Measurements from ENCODE around the gene DPP10. TPM values are rescaled to one million over a fixed set of nuclear protein-coding genes. Genes with fewer than 3 reads are reported as not detected.

Gene DPP10
- total and polyA plus RNA-seq, 10 of the 15 experiments (the other 5 are each of a cell fraction or from before 2014, with no cell fraction given): not detected

- TF ChIP-seq ZNF687 (IDR thresholded peaks at IDR 0.05) (no peak), ZNF274 (IDR thresholded peaks at IDR 0.05; ENCODE audit: insufficient read depth, insufficient read length) (no peak), EED (IDR thresholded peaks at IDR 0.05; ENCODE audit: low read depth) (no peak), CEBPZ (IDR thresholded peaks at IDR 0.05; ENCODE audit: low read depth, low read length) (no peak)
Observed at GRCh38 chr2:115524452-115524851, 1082.0 kb downstream of the DPP10 start (continued).

DNA sequence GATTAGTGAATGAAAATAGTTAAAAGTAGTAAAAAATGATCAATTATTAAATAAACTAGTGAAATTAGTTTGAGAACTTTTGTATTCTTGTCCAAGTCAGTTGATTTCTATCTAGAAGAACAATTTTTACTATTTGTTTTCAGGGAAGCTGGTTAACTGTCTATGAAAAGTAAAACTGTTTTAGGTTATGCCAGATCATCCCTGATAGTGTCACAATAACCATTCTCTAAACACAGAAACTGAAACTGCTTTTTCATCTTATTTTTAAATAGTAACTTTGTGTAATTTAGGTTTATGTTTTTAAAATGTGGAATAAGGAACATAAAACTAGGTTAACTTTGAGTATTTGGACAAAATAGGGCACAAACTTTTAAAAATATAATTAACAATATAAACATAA lies 1087.2 kb downstream of the DPP10 start:
- in situ Hi-C loops (cut with MboI): no loop called here
- ChIA-PET POLR2A (no interaction called here), SMC1A (ENCODE audit: uncharacterized antibody, unreplicated experiment) (no interaction called here), CTCF (no interaction called here), RAD21 (ENCODE audit: unreplicated experiment) (no interaction called here)
- H3K4me3 ChIP-seq: no peak overlapping the region
- intact Hi-C loops (cut with micrococcal nuclease; ENCODE audit: unreplicated experiment): no loop called here
- no peaks in the 10 kb centered on the region for H3K36me3 ChIP-seq (ENCODE audit: control insufficient read depth in 2 of 2, insufficient read depth in 2 of 2, low read length in 1 of 2)
- no peaks in the 10 kb centered on the region for H3K4me1 ChIP-seq (ENCODE audit: control insufficient read depth, insufficient read depth, low read length)
- H3K79me2 ChIP-seq (ENCODE audit: control insufficient read depth, insufficient read depth, low read length): no peaks in the 10 kb centered on the region
- H3K4me2 ChIP-seq (ENCODE audit: control insufficient read depth, insufficient read depth): no peak overlapping the region
- no peaks in the 10 kb centered on the region for H4K20me1 ChIP-seq (ENCODE audit: control insufficient read depth, insufficient read depth)
- H3K27me3 ChIP-seq (replicated peaks in 1 of 2; ENCODE audit: control insufficient read depth in 2 of 2, insufficient read depth in 2 of 2, low read length in 1 of 2): no peaks in the 10 kb centered on the region
- TF ChIP-seq, protein P1, sequence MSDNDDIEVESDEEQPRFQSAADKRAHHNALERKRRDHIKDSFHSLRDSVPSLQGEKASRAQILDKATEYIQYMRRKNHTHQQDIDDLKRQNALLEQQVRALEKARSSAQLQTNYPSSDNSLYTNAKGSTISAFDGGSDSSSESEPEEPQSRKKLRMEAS (IDR thresholded peaks at IDR 0.05; ENCODE audit: low read depth, low read length): no peak
- TF ChIP-seq ASH2L (IDR thresholded peaks at IDR 0.05; ENCODE audit: borderline replicate concordance, low read depth): no peak
- TF ChIP-seq PML (IDR thresholded peaks at IDR 0.05; ENCODE audit: low read length): no peak
- no peak overlapping the region for H3K27ac ChIP-seq (ENCODE audit: control insufficient read depth, insufficient read depth)
- BruUV-seq (replicated peaks): no TSS peak
- H3K9me3 ChIP-seq (replicated peaks; ENCODE audit: control insufficient read depth, insufficient read depth, low read length): no peaks in the 10 kb centered on the region
- no peak overlapping the region for H2AFZ ChIP-seq (ENCODE audit: control insufficient read depth, low read depth, low read length)
- DNase-seq (ENCODE audit: low read depth, low spot score): no peak
- ATAC-seq: no peak
- no peak for FAIRE-seq
- no peak overlapping the region for H3K9ac ChIP-seq (ENCODE audit: control insufficient read depth, insufficient read depth, low read length)

All from GM12878 (cell line).